Testis (tissue), 3 donors: ENCODE results near the gene ENO1. TPM values are rescaled to one million over a fixed set of nuclear protein-coding genes. Genes with fewer than 3 reads are reported as not detected.

Experiments
- DNase-seq: peaks from one replicate; pipeline ENCODE4 v3.0.0-alpha.2; 2019
- H3K27ac ChIP-seq, 2 donors: fragments of 200-600 bp; sonication (generic); one replicate each; pipeline ENCODE4 v1.5.1; 2019
- H3K27me3 ChIP-seq: fragments of 200-600 bp; sonication (generic); one replicate; pipeline ENCODE4 v1.5.1; 2019
- H3K36me3 ChIP-seq: fragments of 200-600 bp; sonication (generic); one replicate; pipeline ENCODE4 v1.5.1; 2017; ENCODE audit warnings: low read depth; ENCODE audit errors: missing control alignments
- H3K4me1 ChIP-seq: fragments of 200-600 bp; sonication (generic); one replicate; pipeline ENCODE4 v1.5.1; 2019
- H3K4me3 ChIP-seq, 2 donors: fragments of 200-600 bp; sonication (generic); one replicate each; pipeline ENCODE4 v1.5.1; 2017 to 2019
- H3K9me3 ChIP-seq: fragments of 200-600 bp; sonication (generic); one replicate; pipeline ENCODE4 v1.5.1; 2017
- POLR2A ChIP-seq: fragments of 450-650 bp; IDR thresholded peaks from one replicate; pipeline ENCODE4 v1.6.1; 2017; ENCODE audit warnings: antibody characterized with exemption, mild to moderate bottlenecking, moderate library complexity
- WGBS, 2 donors: methylation state at CpG; one replicate each; pipeline ENCODE4 v1.1.5; 2018; 5-methylcytosine and 5-hydroxymethylcytosine counted together
- intact Hi-C: fragments of 100-400 bp; cut with DNase I; formaldehyde crosslinking; loops from one replicate; pipeline ENCODE4 v1.15.1; 2023; ENCODE audit warnings: low total_unique reads
- polyA plus RNA-seq: library from polyadenylated mRNA; stranded (reverse); fragments of 350-450 nt; fragmentation: Illumina TruSeq; extraction: RNeasy Lipid Tissue Mini Kit (QIAGEN cat#74804); gene quantifications from one replicate; pipeline ENCODE4 v1.2.3, GENCODE V29; 2014; ENCODE audit warnings: low read depth, low replicate concordance; ENCODE audit not compliant: insufficient read depth
- total RNA-seq, 2 donors: library from RNA; depleted of rRNA; stranded (reverse); fragments of >200 nt; gene quantifications; one replicate each; pipeline ENCODE4 v1.2.3, GENCODE V29; 2016
- TF ChIP-seq, protein P1 (sequence below), 3 experiments: fragments of 450-650 bp in 2 of 3; fragments of 200-600 bp in 1 of 3; sonication (generic) in 1 of 3; IDR thresholded peaks; one replicate each; pipeline ENCODE4 v1.5.1; 2016 to 2019; ENCODE audit warnings: antibody characterized with exemption in 3 of 3, mild to moderate bottlenecking in 2 of 3, moderate library complexity in 1 of 3

The ENO1 gene
- total and polyA plus RNA-seq, 3 donors from 2014 or later: 310 to 589 (median 380) TPM

GRCh38 chr1:8870103-8870502 lies 8.4 kb downstream of the ENO1 start:
- Histone ChIP-seq H3K27ac (no peak overlapping the region), H3K4me1 (peaks cover 12% of the 10 kb centered on the region), H3K27me3 (no peaks in the 10 kb centered on the region), H3K4me3 (no peak overlapping the region), H3K9me3 (no peaks in the 10 kb centered on the region), H3K36me3 (peaks cover 3% of the 10 kb centered on the region)
- intact Hi-C loops: no loop called here
- TF ChIP-seq, protein P1, sequence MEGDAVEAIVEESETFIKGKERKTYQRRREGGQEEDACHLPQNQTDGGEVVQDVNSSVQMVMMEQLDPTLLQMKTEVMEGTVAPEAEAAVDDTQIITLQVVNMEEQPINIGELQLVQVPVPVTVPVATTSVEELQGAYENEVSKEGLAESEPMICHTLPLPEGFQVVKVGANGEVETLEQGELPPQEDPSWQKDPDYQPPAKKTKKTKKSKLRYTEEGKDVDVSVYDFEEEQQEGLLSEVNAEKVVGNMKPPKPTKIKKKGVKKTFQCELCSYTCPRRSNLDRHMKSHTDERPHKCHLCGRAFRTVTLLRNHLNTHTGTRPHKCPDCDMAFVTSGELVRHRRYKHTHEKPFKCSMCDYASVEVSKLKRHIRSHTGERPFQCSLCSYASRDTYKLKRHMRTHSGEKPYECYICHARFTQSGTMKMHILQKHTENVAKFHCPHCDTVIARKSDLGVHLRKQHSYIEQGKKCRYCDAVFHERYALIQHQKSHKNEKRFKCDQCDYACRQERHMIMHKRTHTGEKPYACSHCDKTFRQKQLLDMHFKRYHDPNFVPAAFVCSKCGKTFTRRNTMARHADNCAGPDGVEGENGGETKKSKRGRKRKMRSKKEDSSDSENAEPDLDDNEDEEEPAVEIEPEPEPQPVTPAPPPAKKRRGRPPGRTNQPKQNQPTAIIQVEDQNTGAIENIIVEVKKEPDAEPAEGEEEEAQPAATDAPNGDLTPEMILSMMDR (IDR thresholded peaks at IDR 0.05): no peak
- TF ChIP-seq POLR2A: no peak
- 75 to 77% methylated on average over 6 of the region's 6 CpGs for WGBS, 2 donors
- DNase-seq: no peak

DNA sequence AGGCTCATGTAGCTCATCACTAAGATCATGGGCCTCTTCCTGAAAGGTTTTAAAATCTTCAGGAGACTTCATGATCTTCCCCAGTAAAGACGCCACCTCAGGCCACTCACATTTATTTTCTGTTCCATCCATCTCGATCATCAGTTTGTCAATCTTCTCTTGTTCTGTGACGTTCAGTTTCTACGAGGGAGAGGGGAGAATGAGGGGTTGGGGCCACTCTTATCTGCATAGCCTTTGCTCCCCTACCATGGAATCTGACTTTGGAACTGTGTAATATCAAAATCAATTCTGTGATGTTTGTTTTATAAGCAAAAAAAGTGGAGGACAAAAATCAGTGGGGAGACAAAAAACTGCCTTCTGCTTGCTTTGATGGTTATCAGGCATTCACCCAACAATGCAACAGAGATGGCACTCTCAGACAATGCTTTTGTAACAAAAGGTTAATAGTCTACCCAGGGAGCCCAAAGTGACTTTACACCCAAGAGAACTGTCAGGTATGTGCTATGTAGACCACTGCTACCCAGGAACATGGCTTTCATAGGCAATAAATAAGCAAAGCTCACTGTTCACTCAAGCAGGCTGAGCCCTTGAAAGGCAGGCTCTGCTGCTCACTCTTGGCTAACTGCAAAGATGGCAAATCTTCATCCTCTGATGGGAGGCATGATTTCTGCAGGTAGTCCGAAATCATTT lies 10.5 kb downstream of the ENO1 start:
- Histone ChIP-seq H3K36me3 (peaks cover 3% of the 10 kb centered on the region), H3K27ac (no peak overlapping the region), H3K4me1 (no peaks in the 10 kb centered on the region), H3K9me3 (no peaks in the 10 kb centered on the region), H3K4me3 (no peak overlapping the region), H3K27me3 (no peaks in the 10 kb centered on the region)
- TF ChIP-seq, protein P1 (IDR thresholded peaks at IDR 0.05): no peak
- no peak for TF ChIP-seq POLR2A
- intact Hi-C loops: no loop called here
- WGBS, 2 donors: 75 to 87% methylated on average over 5 of the region's 5 CpGs
- no peak for DNase-seq

- no peaks in the 10 kb centered on the region for H3K4me1 ChIP-seq
- peaks cover 3% of the 10 kb centered on the region for H3K36me3 ChIP-seq
- no peaks in the 10 kb centered on the region for H3K27me3 ChIP-seq
- no peaks in the 10 kb centered on the region for H3K9me3 ChIP-seq
- no peak overlapping the region for H3K27ac ChIP-seq
- intact Hi-C loops: no loop called here
- TF ChIP-seq, protein P1 (IDR thresholded peaks at IDR 0.05): no peak
- TF ChIP-seq POLR2A: no peak
- H3K4me3 ChIP-seq: no peak overlapping the region
- 84% methylated on average over 11 of the region's 11 CpGs for WGBS, 2 donors
- DNase-seq: no peak
These were observed 11.6 kb downstream of the ENO1 start for GRCh38 chr1:8866792-8867415.

DNA sequence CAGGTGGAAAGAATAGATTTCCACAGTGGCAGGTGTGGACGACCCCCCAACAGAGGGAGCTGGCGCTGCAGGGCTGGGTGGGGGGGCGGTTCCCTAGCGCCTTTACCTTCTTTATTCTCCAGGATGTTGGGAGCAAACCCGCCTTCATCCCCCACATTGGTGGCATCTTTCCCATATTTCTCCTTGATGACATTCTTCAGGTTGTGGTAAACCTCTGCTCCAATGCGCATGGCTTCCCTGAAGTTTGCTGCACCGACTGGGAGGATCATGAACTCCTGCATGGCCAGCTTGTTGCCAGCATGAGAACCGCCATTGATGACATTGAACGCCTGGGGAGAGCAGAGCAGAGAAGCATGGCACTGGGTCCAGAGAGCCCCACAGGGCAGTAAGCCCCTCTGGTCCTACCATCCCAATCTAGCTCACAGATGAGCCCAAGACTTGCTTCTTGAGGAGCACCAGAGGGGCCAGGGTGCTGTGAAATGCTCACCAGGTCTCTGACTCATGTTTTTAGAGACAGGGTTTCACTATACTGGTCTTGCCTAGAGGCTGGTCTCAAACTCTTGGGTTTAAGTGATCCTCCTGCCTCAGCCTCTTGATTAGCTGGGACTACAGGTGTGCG lies 12.2 kb downstream of the ENO1 start:
- WGBS, 2 donors: 83 to 86% methylated on average over 9 to 10 of the region's 10 CpGs
- no peaks in the 10 kb centered on the region for H3K4me1 ChIP-seq
- no peak for DNase-seq
- H3K27me3 ChIP-seq: no peaks in the 10 kb centered on the region
- no peak overlapping the region for H3K27ac ChIP-seq
- intact Hi-C loops: no loop called here
- H3K4me3 ChIP-seq: no peak overlapping the region
- H3K9me3 ChIP-seq: no peaks in the 10 kb centered on the region
- H3K36me3 ChIP-seq: peaks cover 2% of the 10 kb centered on the region
- TF ChIP-seq, protein P1 (IDR thresholded peaks at IDR 0.05): no peak
- no peak for TF ChIP-seq POLR2A
